Measurements from ENCODE around the gene PLA2R1.

Gene PLA2R1

GRCh38 chr2:160062292-160063005 lies at the start of gene PLA2R1:
TSS of gene PLA2R1 (minus strand) at chr2:160062615. CDS start at chr2:160062403, 212 bp downstream.
- DNase-seq (ENCODE audit: low read depth in 2 of 2), result no peak

- DNase-seq (ENCODE audit: low read depth in 2 of 2), result no peak
Measured at GRCh38 chr2:160110674-160111239, 48.3 kb upstream of the PLA2R1 start.

- peak; percentile 6 to 13 for DNase-seq (ENCODE audit: low read depth in 2 of 2)
Measured at GRCh38 chr2:160109939-160110673, 47.7 kb upstream of the PLA2R1 start.

- DNase-seq (ENCODE audit: low read depth in 2 of 2), result no peak
Measured at GRCh38 chr2:160109243-160109642, 46.8 kb upstream of the PLA2R1 start.

- no peak for DNase-seq (ENCODE audit: low read depth in 2 of 2)
Measured at GRCh38 chr2:160108646-160109045, 46.2 kb upstream of the PLA2R1 start.

- no peak for DNase-seq (ENCODE audit: low read depth in 2 of 2)
Measured at GRCh38 chr2:160105366-160105765, 43.0 kb upstream of the PLA2R1 start.

- DNase-seq (ENCODE audit: low read depth in 2 of 2), result no peak
Measured at GRCh38 chr2:160104115-160104514, 41.7 kb upstream of the PLA2R1 start.

- no peak for DNase-seq (ENCODE audit: low read depth in 2 of 2)
Measured at GRCh38 chr2:160097326-160097725, 34.9 kb upstream of the PLA2R1 start.

- no peak for DNase-seq (ENCODE audit: low read depth in 2 of 2)
Measured at GRCh38 chr2:160096409-160096808, 34.0 kb upstream of the PLA2R1 start.

- DNase-seq (ENCODE audit: low read depth in 2 of 2), result no peak
Measured at GRCh38 chr2:160092445-160092844, 30.0 kb upstream of the PLA2R1 start.

GRCh38 chr2:160091381-160091780 lies 29.0 kb upstream of the PLA2R1 start:
- DNase-seq (ENCODE audit: low read depth in 2 of 2), result no peak

- no peak for DNase-seq (ENCODE audit: low read depth in 2 of 2)
Measured at GRCh38 chr2:160087854-160088745, 25.7 kb upstream of the PLA2R1 start.

- DNase-seq (ENCODE audit: low read depth in 2 of 2), result no peak
Measured at GRCh38 chr2:160085662-160086061, 23.2 kb upstream of the PLA2R1 start.

GRCh38 chr2:160077912-160078810 lies 15.7 kb upstream of the PLA2R1 start:
- no peak for DNase-seq (ENCODE audit: low read depth in 2 of 2)

- DNase-seq (ENCODE audit: low read depth in 2 of 2), result no peak
Measured at GRCh38 chr2:160076914-160077313, 14.5 kb upstream of the PLA2R1 start.

GRCh38 chr2:160076241-160076640 lies 13.8 kb upstream of the PLA2R1 start:
- no peak for DNase-seq (ENCODE audit: low read depth in 2 of 2)

GRCh38 chr2:160075171-160075570 lies 12.8 kb upstream of the PLA2R1 start:
- DNase-seq (ENCODE audit: low read depth in 2 of 2), result no peak

GRCh38 chr2:160073284-160073888 lies 11.0 kb upstream of the PLA2R1 start:
- DNase-seq (ENCODE audit: low read depth in 2 of 2), result no peak

GRCh38 chr2:160068906-160069305 lies 6.5 kb upstream of the PLA2R1 start:
- DNase-seq (ENCODE audit: low read depth in 2 of 2), result no peak

- DNase-seq (ENCODE audit: low read depth in 2 of 2), result no peak
Measured at GRCh38 chr2:160064916-160065315, 2.5 kb upstream of the PLA2R1 start.
